Liver (tissue), 9 donors: ENCODE results near the gene ZNF74. TPM values are rescaled to one million over a fixed set of nuclear protein-coding genes. Genes with fewer than 3 reads are reported as not detected.
A peak's percentile ranks its signal among the peaks of the same experiment; 100 is the strongest.

Experiments used
- DNase-seq: peaks from one replicate; pipeline ENCODE4 v3.0.0-alpha.2; 2017; ENCODE audit warnings: low spot score
- H3K27ac ChIP-seq, 2 donors: one replicate each; pipeline ENCODE4 v1.7.0; 2013; ENCODE audit warnings: inconsistent platforms in 2 of 2, low read length in 2 of 2, control low read depth in 1 of 2, low read depth in 1 of 2, mild to moderate bottlenecking in 1 of 2
- H3K27me3 ChIP-seq, 4 donors: one replicate each; pipeline versions ENCODE4 v1.6.1 to v1.7.0; 2013; ENCODE audit warnings: low read length in 3 of 4, inconsistent platforms in 1 of 4, mild to moderate bottlenecking in 1 of 4, moderate library complexity in 1 of 4; ENCODE audit not compliant: control insufficient read depth in 4 of 4, insufficient read depth in 4 of 4
- H3K36me3 ChIP-seq, 4 donors: one replicate each; pipeline versions ENCODE4 v1.6.1 to v1.7.0; 2013; ENCODE audit warnings: low read length in 3 of 4, mild to moderate bottlenecking in 3 of 4, low read depth in 1 of 4, moderate library complexity in 1 of 4; ENCODE audit not compliant: control insufficient read depth in 4 of 4, insufficient read depth in 3 of 4
- H3K4me1 ChIP-seq, 4 donors: one replicate each; pipeline versions ENCODE4 v1.6.1 to v1.7.0; 2013; ENCODE audit warnings: low read length in 3 of 4, mild to moderate bottlenecking in 3 of 4, moderate library complexity in 1 of 4; ENCODE audit not compliant: control insufficient read depth in 4 of 4, insufficient read depth in 4 of 4
- H3K4me3 ChIP-seq, 3 donors: one replicate each; pipeline versions ENCODE4 v1.6.1 to v1.7.0; 2013; ENCODE audit warnings: low read length in 3 of 3, control low read depth in 1 of 3, low read depth in 1 of 3, mild to moderate bottlenecking in 1 of 3
- H3K9ac ChIP-seq, 2 donors: one replicate each; pipeline ENCODE4 v1.7.0; 2013; ENCODE audit warnings: low read length in 2 of 2, mild to moderate bottlenecking in 2 of 2, moderate library complexity in 2 of 2, control low read depth in 1 of 2, low read depth in 1 of 2
- H3K9me3 ChIP-seq, 4 donors: one replicate each; pipeline versions ENCODE4 v1.6.1 to v1.7.0; 2013; ENCODE audit warnings: low read length in 3 of 4; ENCODE audit not compliant: control insufficient read depth in 4 of 4
- EGR1 ChIP-seq, 2 donors: IDR thresholded peaks; 2 replicates each; pipeline ENCODE4 v1.6.1; 2016 to 2018; ENCODE audit warnings: antibody characterized with exemption in 2 of 2, low read depth in 2 of 2
- FOXA1 ChIP-seq: IDR thresholded peaks from 2 replicates; pipeline ENCODE4 v1.6.1; 2016; ENCODE audit warnings: antibody characterized with exemption
- FOXA2 ChIP-seq: IDR thresholded peaks from 2 replicates; pipeline ENCODE4 v1.6.1; 2016; ENCODE audit warnings: antibody characterized with exemption
- GABPA ChIP-seq, 2 donors: IDR thresholded peaks in 1 of 2; conservative IDR thresholded peaks in 1 of 2; 2 replicates each; pipeline ENCODE4 v1.6.1; 2016; ENCODE audit warnings: antibody characterized with exemption in 2 of 2, mild to moderate bottlenecking in 1 of 2, moderate library complexity in 1 of 2
- HNF4A ChIP-seq, 2 donors: conservative IDR thresholded peaks; 2 replicates each; pipeline ENCODE4 v1.6.1; 2016; ENCODE audit warnings: antibody characterized with exemption in 2 of 2, mild to moderate bottlenecking in 2 of 2
- HNF4G ChIP-seq: IDR thresholded peaks from 2 replicates; pipeline ENCODE4 v1.6.1; 2016; ENCODE audit warnings: antibody characterized with exemption
- JUND ChIP-seq, 2 donors: IDR thresholded peaks; 2 replicates each; pipeline ENCODE4 v1.6.1; 2016; ENCODE audit warnings: antibody characterized with exemption in 2 of 2
- MAX ChIP-seq: IDR thresholded peaks from 2 replicates; pipeline ENCODE4 v1.6.1; 2016; ENCODE audit warnings: antibody characterized with exemption
- NR2F2 ChIP-seq: IDR thresholded peaks from 2 replicates; pipeline ENCODE4 v1.6.1; 2016; ENCODE audit warnings: antibody characterized with exemption
- RAD21 ChIP-seq, 2 donors: IDR thresholded peaks; 2 replicates each; pipeline ENCODE4 v1.6.1; 2016; ENCODE audit warnings: antibody characterized with exemption in 2 of 2, mild to moderate bottlenecking in 2 of 2
- RXRA ChIP-seq, 2 donors: IDR thresholded peaks; 2 replicates each; pipeline ENCODE4 v1.6.1; 2017 to 2018; ENCODE audit warnings: antibody characterized with exemption in 2 of 2, mild to moderate bottlenecking in 1 of 2
- SP1 ChIP-seq: IDR thresholded peaks from 2 replicates; pipeline ENCODE4 v1.6.1; 2018; ENCODE audit warnings: antibody characterized with exemption, mild to moderate bottlenecking
- TAF1 ChIP-seq: conservative IDR thresholded peaks from 2 replicates; pipeline ENCODE4 v1.6.1; 2016; ENCODE audit warnings: antibody characterized with exemption, mild to moderate bottlenecking
- YY1 ChIP-seq: IDR thresholded peaks from 2 replicates; pipeline ENCODE4 v1.6.1; 2016; ENCODE audit warnings: antibody characterized with exemption, mild to moderate bottlenecking
- ZBTB33 ChIP-seq: IDR thresholded peaks from 2 replicates; pipeline ENCODE4 v1.6.1; 2016; ENCODE audit warnings: antibody characterized with exemption
- WGBS: extraction: QIAGEN DNeasy Blood & Tissue Kit; methylation state at CpG from one replicate; pipeline ENCODE4 v1.1.7; 2013; 5-methylcytosine and 5-hydroxymethylcytosine counted together
- polyA plus RNA-seq, 2 donors: library from polyadenylated mRNA; stranded (reverse) in 1 of 2; unstranded in 1 of 2; fragments of 200-250 nt in 1 of 2; fragments of >200 nt in 1 of 2; fragmentation: Nextera tagmentation in 1 of 2; extraction: Ambion mirVana in 1 of 2; gene quantifications; one replicate each; pipeline versions ENCODE4 v1.2.1 to v1.2.3, GENCODE V29; 2013 to 2015
- total RNA-seq, 2 donors: library from RNA; depleted of rRNA; stranded (reverse); fragments of >200 nt; gene quantifications; one replicate each; pipeline ENCODE4 v1.2.3, GENCODE V29; 2014
- TF ChIP-seq, protein P1 (sequence below): IDR thresholded peaks from 2 replicates; pipeline ENCODE4 v1.6.1; 2016; ENCODE audit warnings: antibody characterized with exemption, mild to moderate bottlenecking
- TF ChIP-seq, protein P2 (sequence below): fragments of 150-350 bp; IDR thresholded peaks from 2 replicates; pipeline ENCODE4 v1.5.1; 2017; ENCODE audit warnings: improper control_type of control experiment, low read depth, low read length; ENCODE audit not compliant: missing input control
- TF ChIP-seq, protein P3 (sequence below): IDR thresholded peaks from 2 replicates; pipeline ENCODE4 v1.6.1; 2016; ENCODE audit warnings: antibody characterized with exemption
- donor health status: healthy.
- donor health status: healthy.
- donor health status: healthy.
- donor health status: healthy.
- donor health status: healthy.

The ZNF74 gene
- total and polyA plus RNA-seq, 4 donors: 0.99 to 5.0 (median 3.1) TPM

- Histone ChIP-seq H3K36me3 (no peaks in the 10 kb centered on the region), H3K4me3 (peak overlapping the region; percentile 43 to 75 (median 70)), H3K27ac (peak overlapping the region in 1 of 2 donors; percentile 17), H3K9me3 (no peaks in the 10 kb centered on the region), H3K4me1 (peaks cover 4 to 23% (median 15%) of the 10 kb centered on the region in 4 donors), H3K27me3 (no peaks in the 10 kb centered on the region), H3K9ac (no peak overlapping the region)
- WGBS: 93% methylated on average over 23 of the region's 23 CpGs
- TF ChIP-seq RXRA (IDR thresholded peaks at IDR 0.05): no peak
- TF ChIP-seq GABPA (IDR thresholded peaks at IDR 0.05 in 1 of 2, conservative IDR thresholded peaks at IDR 0.05 in 1 of 2): no peak
- TF ChIP-seq JUND (IDR thresholded peaks at IDR 0.05): no peak
- DNase-seq: no peak
Observed at GRCh38 chr22:20392983-20393704, 807 bp upstream of the ZNF74 start.

- H3K36me3 ChIP-seq: no peaks in the 10 kb centered on the region
- DNase-seq: no peak
- no peak for TF ChIP-seq SP1
- no peak for TF ChIP-seq HNF4G
- TF ChIP-seq JUND (IDR thresholded peaks at IDR 0.05): no peak
- no peak for TF ChIP-seq TAF1
- no peak for TF ChIP-seq YY1
- TF ChIP-seq ZBTB33: no peak
- TF ChIP-seq FOXA2: no peak
- TF ChIP-seq, protein P1, sequence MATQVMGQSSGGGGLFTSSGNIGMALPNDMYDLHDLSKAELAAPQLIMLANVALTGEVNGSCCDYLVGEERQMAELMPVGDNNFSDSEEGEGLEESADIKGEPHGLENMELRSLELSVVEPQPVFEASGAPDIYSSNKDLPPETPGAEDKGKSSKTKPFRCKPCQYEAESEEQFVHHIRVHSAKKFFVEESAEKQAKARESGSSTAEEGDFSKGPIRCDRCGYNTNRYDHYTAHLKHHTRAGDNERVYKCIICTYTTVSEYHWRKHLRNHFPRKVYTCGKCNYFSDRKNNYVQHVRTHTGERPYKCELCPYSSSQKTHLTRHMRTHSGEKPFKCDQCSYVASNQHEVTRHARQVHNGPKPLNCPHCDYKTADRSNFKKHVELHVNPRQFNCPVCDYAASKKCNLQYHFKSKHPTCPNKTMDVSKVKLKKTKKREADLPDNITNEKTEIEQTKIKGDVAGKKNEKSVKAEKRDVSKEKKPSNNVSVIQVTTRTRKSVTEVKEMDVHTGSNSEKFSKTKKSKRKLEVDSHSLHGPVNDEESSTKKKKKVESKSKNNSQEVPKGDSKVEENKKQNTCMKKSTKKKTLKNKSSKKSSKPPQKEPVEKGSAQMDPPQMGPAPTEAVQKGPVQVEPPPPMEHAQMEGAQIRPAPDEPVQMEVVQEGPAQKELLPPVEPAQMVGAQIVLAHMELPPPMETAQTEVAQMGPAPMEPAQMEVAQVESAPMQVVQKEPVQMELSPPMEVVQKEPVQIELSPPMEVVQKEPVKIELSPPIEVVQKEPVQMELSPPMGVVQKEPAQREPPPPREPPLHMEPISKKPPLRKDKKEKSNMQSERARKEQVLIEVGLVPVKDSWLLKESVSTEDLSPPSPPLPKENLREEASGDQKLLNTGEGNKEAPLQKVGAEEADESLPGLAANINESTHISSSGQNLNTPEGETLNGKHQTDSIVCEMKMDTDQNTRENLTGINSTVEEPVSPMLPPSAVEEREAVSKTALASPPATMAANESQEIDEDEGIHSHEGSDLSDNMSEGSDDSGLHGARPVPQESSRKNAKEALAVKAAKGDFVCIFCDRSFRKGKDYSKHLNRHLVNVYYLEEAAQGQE: no peak
- no peak for TF ChIP-seq MAX
- TF ChIP-seq NR2F2: no peak
- TF ChIP-seq, protein P2, sequence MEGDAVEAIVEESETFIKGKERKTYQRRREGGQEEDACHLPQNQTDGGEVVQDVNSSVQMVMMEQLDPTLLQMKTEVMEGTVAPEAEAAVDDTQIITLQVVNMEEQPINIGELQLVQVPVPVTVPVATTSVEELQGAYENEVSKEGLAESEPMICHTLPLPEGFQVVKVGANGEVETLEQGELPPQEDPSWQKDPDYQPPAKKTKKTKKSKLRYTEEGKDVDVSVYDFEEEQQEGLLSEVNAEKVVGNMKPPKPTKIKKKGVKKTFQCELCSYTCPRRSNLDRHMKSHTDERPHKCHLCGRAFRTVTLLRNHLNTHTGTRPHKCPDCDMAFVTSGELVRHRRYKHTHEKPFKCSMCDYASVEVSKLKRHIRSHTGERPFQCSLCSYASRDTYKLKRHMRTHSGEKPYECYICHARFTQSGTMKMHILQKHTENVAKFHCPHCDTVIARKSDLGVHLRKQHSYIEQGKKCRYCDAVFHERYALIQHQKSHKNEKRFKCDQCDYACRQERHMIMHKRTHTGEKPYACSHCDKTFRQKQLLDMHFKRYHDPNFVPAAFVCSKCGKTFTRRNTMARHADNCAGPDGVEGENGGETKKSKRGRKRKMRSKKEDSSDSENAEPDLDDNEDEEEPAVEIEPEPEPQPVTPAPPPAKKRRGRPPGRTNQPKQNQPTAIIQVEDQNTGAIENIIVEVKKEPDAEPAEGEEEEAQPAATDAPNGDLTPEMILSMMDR: no peak
- TF ChIP-seq HNF4A (conservative IDR thresholded peaks at IDR 0.05): no peak
- no peak for TF ChIP-seq GABPA (IDR thresholded peaks at IDR 0.05 in 1 of 2, conservative IDR thresholded peaks at IDR 0.05 in 1 of 2)
- no peak for TF ChIP-seq EGR1 (IDR thresholded peaks at IDR 0.05; ENCODE audit: low read depth in 2 of 2)
- no peak for TF ChIP-seq RAD21 (IDR thresholded peaks at IDR 0.05)
- no peak for TF ChIP-seq FOXA1
- no peak for TF ChIP-seq RXRA (IDR thresholded peaks at IDR 0.05)
- TF ChIP-seq, protein P3, sequence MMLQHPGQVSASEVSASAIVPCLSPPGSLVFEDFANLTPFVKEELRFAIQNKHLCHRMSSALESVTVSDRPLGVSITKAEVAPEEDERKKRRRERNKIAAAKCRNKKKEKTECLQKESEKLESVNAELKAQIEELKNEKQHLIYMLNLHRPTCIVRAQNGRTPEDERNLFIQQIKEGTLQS: no peak
- no peaks in the 10 kb centered on the region for H3K9me3 ChIP-seq
- no peak overlapping the region for H3K4me3 ChIP-seq
- H3K27ac ChIP-seq: no peak overlapping the region
- H3K27me3 ChIP-seq: no peaks in the 10 kb centered on the region
- no peak overlapping the region for H3K9ac ChIP-seq
- 76% methylated on average over 20 of the region's 20 CpGs for WGBS
- H3K4me1 ChIP-seq: peaks cover 4 to 23% (median 15%) of the 10 kb centered on the region in 4 donors
Observed at GRCh38 chr22:20395181-20395906, 1.4 kb downstream of the ZNF74 start.
